Measurements from ENCODE around the gene GALNT17. TPM values are rescaled to one million over a fixed set of nuclear protein-coding genes. Genes with fewer than 3 reads are reported as not detected.

GALNT17 gene
- total RNA-seq, 4 donors from 2014 or later: 4.4 to 33.8 (median 11.3) TPM

DNA sequence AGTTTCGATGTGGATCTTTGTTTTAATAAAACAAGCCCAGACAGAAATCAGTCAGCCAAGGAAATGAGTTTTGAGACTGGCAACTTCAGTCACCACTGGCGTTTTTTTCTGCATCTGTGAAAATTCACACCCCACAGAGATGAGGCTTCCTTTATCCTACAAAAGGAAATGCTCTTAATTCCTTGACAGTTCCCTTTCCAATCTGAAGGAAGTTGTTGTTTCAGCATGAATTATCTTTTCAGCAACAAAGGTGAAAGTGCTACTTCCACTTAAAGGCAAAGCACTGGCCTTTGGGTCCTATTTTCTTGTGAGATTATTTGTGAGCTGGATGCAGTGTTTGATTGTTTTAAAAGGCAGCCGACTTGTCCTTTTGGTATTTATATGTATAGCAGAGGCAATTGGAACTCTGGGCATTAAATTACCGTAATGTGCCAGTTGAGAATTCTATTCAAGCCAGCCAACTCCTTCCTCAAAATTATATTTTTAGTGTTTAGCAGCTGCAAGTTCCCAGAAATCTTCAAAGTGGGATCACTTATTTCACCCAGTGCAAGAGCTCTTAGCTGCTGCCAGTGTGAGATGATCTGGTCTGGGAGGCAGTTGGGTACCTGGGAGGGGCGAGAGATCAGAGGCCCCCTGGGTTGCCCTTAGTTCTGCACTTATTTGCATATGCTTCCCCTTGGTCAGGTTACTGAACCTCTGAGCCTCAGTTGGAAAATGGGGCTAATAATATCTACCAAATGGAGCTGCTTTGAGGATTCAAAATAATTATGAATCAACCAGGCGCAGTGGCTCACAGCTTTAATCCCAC, 427.1 kb downstream of the GALNT17 start:
- no peak overlapping the region for H3K4me3 ChIP-seq
- no peaks in the 10 kb centered on the region for H3K36me3 ChIP-seq
- no peak overlapping the region for H3K27ac ChIP-seq
- H3K27me3 ChIP-seq: no peaks in the 10 kb centered on the region
- intact Hi-C loops (cut with DNase I; ENCODE audit: low total_unique reads): no loop called here
- DNase-seq: no peak
- no peak for TF ChIP-seq POLR2A (IDR thresholded peaks at IDR 0.05)
- TF ChIP-seq, protein P1, sequence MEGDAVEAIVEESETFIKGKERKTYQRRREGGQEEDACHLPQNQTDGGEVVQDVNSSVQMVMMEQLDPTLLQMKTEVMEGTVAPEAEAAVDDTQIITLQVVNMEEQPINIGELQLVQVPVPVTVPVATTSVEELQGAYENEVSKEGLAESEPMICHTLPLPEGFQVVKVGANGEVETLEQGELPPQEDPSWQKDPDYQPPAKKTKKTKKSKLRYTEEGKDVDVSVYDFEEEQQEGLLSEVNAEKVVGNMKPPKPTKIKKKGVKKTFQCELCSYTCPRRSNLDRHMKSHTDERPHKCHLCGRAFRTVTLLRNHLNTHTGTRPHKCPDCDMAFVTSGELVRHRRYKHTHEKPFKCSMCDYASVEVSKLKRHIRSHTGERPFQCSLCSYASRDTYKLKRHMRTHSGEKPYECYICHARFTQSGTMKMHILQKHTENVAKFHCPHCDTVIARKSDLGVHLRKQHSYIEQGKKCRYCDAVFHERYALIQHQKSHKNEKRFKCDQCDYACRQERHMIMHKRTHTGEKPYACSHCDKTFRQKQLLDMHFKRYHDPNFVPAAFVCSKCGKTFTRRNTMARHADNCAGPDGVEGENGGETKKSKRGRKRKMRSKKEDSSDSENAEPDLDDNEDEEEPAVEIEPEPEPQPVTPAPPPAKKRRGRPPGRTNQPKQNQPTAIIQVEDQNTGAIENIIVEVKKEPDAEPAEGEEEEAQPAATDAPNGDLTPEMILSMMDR (IDR thresholded peaks at IDR 0.05): no peak
- H3K4me1 ChIP-seq: no peaks in the 10 kb centered on the region
- no peaks in the 10 kb centered on the region for H3K9me3 ChIP-seq

DNA sequence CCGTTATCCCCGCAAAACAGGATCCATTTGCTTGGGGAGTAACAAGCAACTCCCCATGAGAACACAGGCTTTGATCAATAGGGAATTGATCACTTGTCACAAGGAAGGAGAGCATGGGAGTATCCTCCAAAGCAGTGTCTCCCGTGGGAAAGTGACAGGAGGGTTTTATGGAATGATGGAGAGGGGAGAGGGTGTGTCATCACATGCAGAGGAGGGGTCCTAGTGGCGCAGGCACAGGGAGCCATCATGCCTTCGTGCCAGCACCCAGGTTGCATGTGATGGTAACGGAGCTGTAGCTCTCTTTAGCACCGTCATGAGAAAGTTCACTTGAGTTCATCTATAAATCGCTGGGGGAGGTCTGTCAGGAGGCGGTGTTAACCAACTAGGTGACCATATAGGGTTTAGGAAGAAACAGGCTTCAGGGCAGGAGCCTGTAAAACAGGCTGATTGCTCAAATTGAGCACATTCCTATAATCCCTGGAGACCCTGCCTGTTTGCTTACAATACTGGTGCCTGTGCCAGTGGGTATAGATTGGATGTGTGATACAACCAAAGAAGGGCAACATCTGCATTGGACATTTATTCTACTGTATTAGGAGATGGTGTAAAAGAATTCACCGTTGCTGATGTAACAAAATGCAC, 428.5 kb downstream of the GALNT17 start:
- Histone ChIP-seq H3K9me3 (no peaks in the 10 kb centered on the region), H3K4me1 (no peaks in the 10 kb centered on the region), H3K36me3 (no peaks in the 10 kb centered on the region), H3K27ac (no peak overlapping the region), H3K27me3 (no peaks in the 10 kb centered on the region), H3K4me3 (no peak overlapping the region)
- no peak for DNase-seq
- TF ChIP-seq, protein P1 (IDR thresholded peaks at IDR 0.05): no peak
- no peak for TF ChIP-seq POLR2A (IDR thresholded peaks at IDR 0.05)
- intact Hi-C loops (cut with DNase I; ENCODE audit: low total_unique reads): no loop called here

DNA sequence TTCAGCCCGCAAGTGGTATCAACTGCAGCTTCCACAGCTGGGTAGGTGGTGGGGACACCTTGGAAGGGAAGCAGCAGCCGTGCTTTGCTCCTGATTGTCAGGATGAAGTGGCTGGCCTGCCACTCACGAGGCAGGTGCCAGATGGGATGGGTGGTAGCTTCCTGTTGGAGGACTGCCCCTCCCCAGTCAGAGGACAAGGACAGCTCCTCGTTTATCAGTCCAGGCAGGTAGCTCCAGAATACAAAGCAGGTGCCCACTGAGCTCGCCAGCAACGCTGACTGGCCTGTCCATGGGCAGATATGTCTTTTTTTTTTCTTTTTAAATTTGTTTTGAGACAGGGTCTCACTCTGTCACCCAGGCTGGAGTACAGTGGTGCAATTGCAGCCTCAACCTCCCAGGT, 431.3 kb downstream of the GALNT17 start:
- TF ChIP-seq, protein P1 (IDR thresholded peaks at IDR 0.05): no peak
- no peak for TF ChIP-seq POLR2A (IDR thresholded peaks at IDR 0.05)
- H3K4me3 ChIP-seq: no peak overlapping the region

DNA sequence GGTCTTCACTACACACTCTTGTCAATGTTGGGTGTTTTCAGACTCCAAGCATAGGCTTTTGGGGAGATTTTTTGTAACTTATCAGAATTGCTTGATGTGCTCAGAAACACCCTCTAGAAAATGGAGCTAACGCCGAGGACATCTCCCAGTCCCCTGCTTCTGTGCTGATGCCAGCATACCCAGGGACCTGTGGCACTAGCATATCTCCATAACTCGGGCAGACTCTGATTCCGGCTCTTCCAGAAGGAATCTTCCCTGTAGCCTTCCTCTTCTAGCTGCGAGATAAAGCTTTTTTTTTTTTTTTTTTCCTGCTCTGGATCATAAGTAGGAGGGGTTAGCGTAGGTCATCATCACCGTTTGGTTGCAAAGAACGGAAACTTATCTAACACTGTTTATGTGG, 434.4 kb downstream of the GALNT17 start:
- Histone ChIP-seq H3K36me3 (no peaks in the 10 kb centered on the region), H3K4me3 (no peak overlapping the region), H3K27me3 (no peaks in the 10 kb centered on the region), H3K27ac (no peak overlapping the region), H3K4me1 (no peaks in the 10 kb centered on the region), H3K9me3 (no peaks in the 10 kb centered on the region)
- DNase-seq: no peak
- intact Hi-C loops (cut with DNase I; ENCODE audit: low total_unique reads): no loop called here
- TF ChIP-seq POLR2A (IDR thresholded peaks at IDR 0.05): no peak
- TF ChIP-seq, protein P1 (IDR thresholded peaks at IDR 0.05): no peak

More for the DNA sequence above, 431.3 kb downstream of the GALNT17 start:
- H3K36me3 ChIP-seq: no peaks in the 10 kb centered on the region
- no peaks in the 10 kb centered on the region for H3K9me3 ChIP-seq
- H3K27ac ChIP-seq: no peak overlapping the region
- no peaks in the 10 kb centered on the region for H3K27me3 ChIP-seq
- H3K4me1 ChIP-seq: no peaks in the 10 kb centered on the region
- intact Hi-C loops (cut with DNase I; ENCODE audit: low total_unique reads): no loop called here
- DNase-seq: no peak

DNA sequence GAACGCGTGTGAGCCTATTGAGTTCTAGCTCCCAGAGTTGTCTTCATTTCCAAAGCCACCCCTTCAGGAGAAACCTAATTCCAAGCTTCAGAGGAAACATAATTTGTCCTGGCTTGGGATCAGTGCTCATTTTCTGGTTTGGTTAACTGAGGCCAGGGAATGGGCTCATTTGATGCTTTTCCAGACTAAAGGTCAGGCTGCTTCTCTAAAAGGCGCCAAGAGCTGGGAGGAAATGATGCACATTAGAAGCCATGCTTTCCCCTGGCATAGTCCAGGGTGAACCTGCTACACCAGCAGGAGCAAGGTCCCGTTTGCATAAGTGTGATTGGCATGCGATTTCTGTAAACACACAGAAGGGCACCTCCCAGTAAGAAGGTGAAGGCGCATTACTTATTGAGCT, 435.0 kb downstream of the GALNT17 start:
- no peak for TF ChIP-seq POLR2A (IDR thresholded peaks at IDR 0.05)
- TF ChIP-seq, protein P1 (IDR thresholded peaks at IDR 0.05): no peak
- H3K36me3 ChIP-seq: no peaks in the 10 kb centered on the region
- H3K27ac ChIP-seq: no peak overlapping the region
- no peaks in the 10 kb centered on the region for H3K9me3 ChIP-seq
- intact Hi-C loops (cut with DNase I; ENCODE audit: low total_unique reads): no loop called here
- no peak for DNase-seq
- H3K27me3 ChIP-seq: no peaks in the 10 kb centered on the region
- no peaks in the 10 kb centered on the region for H3K4me1 ChIP-seq
- H3K4me3 ChIP-seq: no peak overlapping the region

Data from uterus (tissue), 4 donors.